Left cardiac atrium (tissue), 4 donors: ENCODE results near the gene NFATC1. TPM values are rescaled to one million over a fixed set of nuclear protein-coding genes. Genes with fewer than 3 reads are reported as not detected.

Experiments used
- ATAC-seq, 2 donors: fragments of 200-7000 bp; cut with Tn5 transposase; one replicate each; pipeline ENCODE4 v1.9.1; 2020; ENCODE audit warnings: mild to moderate bottlenecking in 2 of 2, moderate library complexity in 2 of 2
- DNase-seq: peaks from one replicate; pipeline ENCODE4 v3.0.0-alpha.2; 2020
- intact Hi-C, 2 donors: fragments of 100-400 bp; cut with DNase I; formaldehyde crosslinking; loops; one replicate each; pipeline versions ENCODE4 v1.14.1 to v1.15.1; 2022 to 2023
- total RNA-seq, 2 donors: library from RNA; stranded (reverse); fragmentation: NEBNext Ultra II Directional; extraction: Animal tissue kit (Norgen Biotek cat#: 25700); gene quantifications; one replicate each; pipeline ENCODE4 v1.2.1, GENCODE V29; 2021
- donor health status: DM: no; HTN: yes; CAD: no.
- donor health status: DM: no; HTN: yes; CAD: no; lungs with severe emphysema.
- donor health status: DM: yes; HTN: yes; CAD: no.
- donor health status: Dilated cardiomyopathy.

Gene NFATC1
- total RNA-seq, 2 donors from 2014 or later = 17.1 to 18.9 TPM

GRCh38 chr18:79558196-79558932 lies 162.6 kb downstream of the NFATC1 start:
- no peak for ATAC-seq
- intact Hi-C loops = no loop called here

GRCh38 chr18:79558933-79559416 lies 163.2 kb downstream of the NFATC1 start:
- intact Hi-C loops = no loop called here
- no peak for DNase-seq
- no peak for ATAC-seq

More at GRCh38 chr18:79558196-79558932, 162.6 kb downstream of the NFATC1 start:
- DNase-seq = no peak

GRCh38 chr18:79559436-79559835 lies 163.7 kb downstream of the NFATC1 start:
- DNase-seq = no peak
- intact Hi-C loops = no loop called here
- no peak for ATAC-seq

- intact Hi-C loops = no loop called here
- ATAC-seq (peak; percentile 51 to 56), DNase-seq (no peak)
These were observed 164.5 kb downstream of the NFATC1 start for GRCh38 chr18:79560042-79560860.

- DNase-seq = no peak
- ATAC-seq = no peak
- intact Hi-C loops = no loop called here
These were observed 165.1 kb downstream of the NFATC1 start for GRCh38 chr18:79560861-79561210.

- intact Hi-C loops = no loop called here
- ATAC-seq (no peak), DNase-seq (no peak)
These were observed 168.2 kb downstream of the NFATC1 start for GRCh38 chr18:79563949-79564348.

- DNase-seq (no peak), ATAC-seq (no peak)
- intact Hi-C loops = no loop called here
These were observed 168.7 kb downstream of the NFATC1 start for GRCh38 chr18:79564441-79564840.

- DNase-seq = peak; percentile 12
- intact Hi-C loops = no loop called here
These were observed 171.2 kb downstream of the NFATC1 start for GRCh38 chr18:79566771-79567431.

GRCh38 chr18:79567481-79568147 lies 171.9 kb downstream of the NFATC1 start:
- ATAC-seq (peak; percentile 86 to 95), DNase-seq (peak; percentile 80)
- intact Hi-C loops = no loop called here

More at GRCh38 chr18:79566771-79567431, 171.2 kb downstream of the NFATC1 start:
- ATAC-seq = no peak

GRCh38 chr18:79568543-79569205 lies 172.9 kb downstream of the NFATC1 start:
- ATAC-seq = no peak
- no peak for DNase-seq
- intact Hi-C loops = no loop called here

GRCh38 chr18:79569720-79570119 lies 174.0 kb downstream of the NFATC1 start:
- ATAC-seq = no peak
- DNase-seq = no peak
- intact Hi-C loops = no loop called here

GRCh38 chr18:79570266-79571201 lies 174.8 kb downstream of the NFATC1 start:
- ATAC-seq = no peak
- intact Hi-C loops = no loop called here
- DNase-seq = no peak

- DNase-seq = no peak
- intact Hi-C loops = no loop called here
These were observed 175.7 kb downstream of the NFATC1 start for GRCh38 chr18:79571211-79572092.

GRCh38 chr18:79572093-79572780 lies 176.5 kb downstream of the NFATC1 start:
- DNase-seq (no peak), ATAC-seq (no peak)
- intact Hi-C loops = no loop called here

More at GRCh38 chr18:79571211-79572092, 175.7 kb downstream of the NFATC1 start:
- no peak for ATAC-seq

- no peak for DNase-seq
- intact Hi-C loops = no loop called here
- no peak for ATAC-seq
These were observed 177.2 kb downstream of the NFATC1 start for GRCh38 chr18:79572848-79573451.
